PC-9 (cell line): Measurements from ENCODE around the gene COL20A1. TPM values are rescaled to one million over a fixed set of nuclear protein-coding genes. Genes with fewer than 3 reads are reported as not detected.

Experiments
- BruUV-seq: library from RNA; stranded (reverse); fragments of 400-500 nt; replicated peaks from 2 replicates; lab custom pipeline; 2021; lab: Mats Ljungman, UMichigan
- CTCF ChIA-PET: fragments of 300-600 bp; sonication (Branson Sonifier 250); formaldehyde crosslinking; loops from one replicate; lab custom pipeline; 2022; ENCODE audit warnings: antibody characterized with exemption; lab: Charles Lee
- POLR2A ChIA-PET: fragments of 300-600 bp; sonication (Branson Sonifier 250); formaldehyde crosslinking; loops from one replicate; lab custom pipeline; 2022; ENCODE audit warnings: antibody characterized with exemption; ENCODE audit not compliant: unreplicated experiment; lab: Charles Lee
- DNase-seq, 2 experiments: peaks; one replicate each; pipeline versions ENCODE4 v3.0.0 to v3.0.0-alpha.2; 2015 to 2022; ENCODE audit warnings: mixed read lengths in 1 of 2
- H2AFZ ChIP-seq: fragments of 200-600 bp; sonication (generic); 2 replicates; pipeline ENCODE4 v1.8.1; 2017; ENCODE audit warnings: antibody characterized with exemption
- H3F3A ChIP-seq: fragments of 200-600 bp; sonication (generic); 2 replicates; pipeline ENCODE4 v1.8.1; 2017; ENCODE audit warnings: antibody characterized with exemption, mild to moderate bottlenecking, low read depth; ENCODE audit not compliant: insufficient read depth
- H3K27ac ChIP-seq: fragments of 200-600 bp; sonication (generic); 2 replicates; pipeline ENCODE4 v1.6.1; 2016; ENCODE audit warnings: mixed run types
- H3K27me3 ChIP-seq: fragments of 200-600 bp; sonication (generic); 2 replicates; pipeline ENCODE4 v1.6.1; 2016; ENCODE audit warnings: low read depth, mixed run types; ENCODE audit not compliant: insufficient read depth
- H3K36me3 ChIP-seq: fragments of 200-600 bp; sonication (generic); 2 replicates; pipeline ENCODE4 v1.6.1; 2016; ENCODE audit warnings: low read depth, mixed run types
- H3K4me1 ChIP-seq: fragments of 200-600 bp; sonication (generic); replicated peaks from 2 replicates; pipeline ENCODE4 v1.6.1; 2016; ENCODE audit warnings: mixed run types; ENCODE audit not compliant: insufficient read depth
- H3K4me2 ChIP-seq: fragments of 200-600 bp; sonication (generic); 2 replicates; pipeline ENCODE4 v1.6.1; 2017; ENCODE audit warnings: mixed run types
- H3K4me3 ChIP-seq: fragments of 200-600 bp; sonication (generic); 2 replicates; pipeline ENCODE4 v1.6.1; 2016; ENCODE audit warnings: mixed run types
- H3K79me2 ChIP-seq: fragments of 200-600 bp; sonication (generic); 2 replicates; pipeline ENCODE4 v1.6.1; 2017; ENCODE audit warnings: low read depth, mixed run types
- H3K9me2 ChIP-seq: fragments of 200-600 bp; sonication (generic); 2 replicates; pipeline ENCODE4 v1.8.1; 2017; ENCODE audit warnings: mild to moderate bottlenecking; ENCODE audit not compliant: insufficient read depth
- H3K9me3 ChIP-seq: fragments of 200-600 bp; sonication (generic); 2 replicates; pipeline ENCODE4 v1.8.1; 2016; ENCODE audit warnings: low read depth; ENCODE audit not compliant: insufficient read depth
- H4K20me1 ChIP-seq: fragments of 200-600 bp; sonication (generic); 2 replicates; pipeline ENCODE4 v1.8.1; 2017; ENCODE audit not compliant: insufficient read depth
- EZH2 ChIP-seq: fragments of 200-600 bp; sonication (generic); IDR thresholded peaks from 2 replicates; pipeline ENCODE4 v1.8.0; 2017; ENCODE audit warnings: antibody characterized with exemption, low read depth
- intact Hi-C: fragments of 100-400 bp; cut with micrococcal nuclease; formaldehyde crosslinking; loops from one replicate; pipeline ENCODE4 v1.10.0; 2022; ENCODE audit not compliant: unreplicated experiment
- total RNA-seq: library from RNA; stranded (reverse); gene quantifications from 2 replicates; pipeline ENCODE4 v1.2.3, GENCODE V29; 2021
- TF ChIP-seq, protein P1 (sequence below): fragments of 200-600 bp; sonication (generic); conservative IDR thresholded peaks from 2 replicates; pipeline ENCODE4 v1.6.1; 2017; ENCODE audit warnings: mixed run types, antibody characterized with exemption, mild to moderate bottlenecking, moderate library complexity

COL20A1 gene
- total RNA-seq, 1 experiment from 2014 or later: not detected

DNA sequence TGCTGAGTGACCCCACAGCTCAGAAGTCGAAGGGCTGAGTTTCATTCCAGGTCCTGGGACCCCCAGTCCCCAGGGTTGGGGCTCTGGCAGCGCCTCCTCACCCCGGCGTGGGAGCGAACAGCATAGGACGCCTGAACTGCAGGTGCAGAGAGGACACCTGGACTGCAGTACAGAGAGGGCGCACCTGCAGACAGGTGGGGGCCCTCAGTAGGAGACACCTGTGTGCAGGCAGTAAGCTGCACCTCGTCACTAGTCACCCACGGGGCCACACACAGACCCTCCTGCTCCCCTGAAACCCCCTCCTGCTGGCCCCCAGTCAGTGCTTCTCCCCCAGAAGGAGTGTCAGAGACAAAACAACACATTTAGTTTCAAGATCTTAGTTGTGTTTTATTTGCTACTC, 30.1 kb upstream of the COL20A1 start:
- TF ChIP-seq, protein P1, sequence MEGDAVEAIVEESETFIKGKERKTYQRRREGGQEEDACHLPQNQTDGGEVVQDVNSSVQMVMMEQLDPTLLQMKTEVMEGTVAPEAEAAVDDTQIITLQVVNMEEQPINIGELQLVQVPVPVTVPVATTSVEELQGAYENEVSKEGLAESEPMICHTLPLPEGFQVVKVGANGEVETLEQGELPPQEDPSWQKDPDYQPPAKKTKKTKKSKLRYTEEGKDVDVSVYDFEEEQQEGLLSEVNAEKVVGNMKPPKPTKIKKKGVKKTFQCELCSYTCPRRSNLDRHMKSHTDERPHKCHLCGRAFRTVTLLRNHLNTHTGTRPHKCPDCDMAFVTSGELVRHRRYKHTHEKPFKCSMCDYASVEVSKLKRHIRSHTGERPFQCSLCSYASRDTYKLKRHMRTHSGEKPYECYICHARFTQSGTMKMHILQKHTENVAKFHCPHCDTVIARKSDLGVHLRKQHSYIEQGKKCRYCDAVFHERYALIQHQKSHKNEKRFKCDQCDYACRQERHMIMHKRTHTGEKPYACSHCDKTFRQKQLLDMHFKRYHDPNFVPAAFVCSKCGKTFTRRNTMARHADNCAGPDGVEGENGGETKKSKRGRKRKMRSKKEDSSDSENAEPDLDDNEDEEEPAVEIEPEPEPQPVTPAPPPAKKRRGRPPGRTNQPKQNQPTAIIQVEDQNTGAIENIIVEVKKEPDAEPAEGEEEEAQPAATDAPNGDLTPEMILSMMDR: no peak
- TF ChIP-seq EZH2: no peak
- H3K9me3 ChIP-seq: no peaks in the 10 kb centered on the region
- H3K4me2 ChIP-seq: no peak overlapping the region
- H3K79me2 ChIP-seq: no peaks in the 10 kb centered on the region
- no peak overlapping the region for H2AFZ ChIP-seq
- H3K9me2 ChIP-seq: no peaks in the 10 kb centered on the region
- H3K27ac ChIP-seq: no peak overlapping the region
- CTCF ChIA-PET: no interaction called here
- H3K27me3 ChIP-seq: peaks cover 81% of the 10 kb centered on the region
- DNase-seq: no peak
- POLR2A ChIA-PET: no interaction called here
- H3K4me1 ChIP-seq: no peaks in the 10 kb centered on the region
- no peaks in the 10 kb centered on the region for H3F3A ChIP-seq
- no peaks in the 10 kb centered on the region for H4K20me1 ChIP-seq
- no peaks in the 10 kb centered on the region for H3K36me3 ChIP-seq
- no TSS peak for BruUV-seq
- intact Hi-C loops: no loop called here
- H3K4me3 ChIP-seq: no peak overlapping the region

DNA sequence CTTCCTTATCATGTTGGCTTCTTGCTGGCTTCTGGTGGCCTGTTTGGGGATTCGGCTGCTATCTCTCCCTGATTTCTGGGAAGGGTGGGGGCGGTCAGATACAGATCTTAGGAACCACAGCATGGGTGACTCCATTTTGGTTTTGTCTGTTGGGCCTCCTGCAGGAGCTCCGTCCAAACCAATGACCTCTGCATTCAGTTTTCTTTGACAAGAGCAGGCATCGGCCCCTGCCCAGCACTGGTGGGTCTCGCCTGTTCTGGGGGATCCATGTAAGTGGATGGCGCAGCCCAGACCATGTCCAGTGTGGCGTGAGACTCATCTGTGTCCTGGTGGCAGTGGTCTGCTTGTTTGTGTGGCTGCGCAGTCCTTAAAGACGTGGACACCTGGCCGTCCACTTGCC, 29.0 kb upstream of the COL20A1 start:
- H2AFZ ChIP-seq: no peak overlapping the region
- DNase-seq: no peak

DNA sequence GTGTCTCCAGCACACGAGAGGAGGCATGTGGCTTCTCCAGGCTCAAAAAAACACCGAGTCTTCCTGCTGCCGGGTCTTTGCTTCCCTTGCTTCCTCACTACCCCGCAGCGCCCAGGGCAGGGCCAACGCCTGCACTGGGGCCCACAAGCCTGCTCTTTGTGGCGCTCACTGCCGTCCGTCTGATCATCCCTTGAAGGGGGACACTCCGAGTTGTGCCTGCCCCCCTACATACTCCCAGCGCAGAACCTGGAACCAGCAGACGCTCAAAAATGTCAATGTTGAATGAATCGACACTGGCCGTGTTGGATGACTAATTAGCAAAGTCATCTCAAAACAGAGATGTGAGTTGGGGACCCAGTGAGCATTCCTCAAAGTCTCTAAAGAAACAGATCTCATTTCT, 28.5 kb upstream of the COL20A1 start:
- ChIA-PET POLR2A (interaction anchor here (0.7 kb wide), 1 partner anchor 41 kb away, joined by 5 read pairs; no protein-coding TSS in a partner anchor), CTCF (no interaction called here)
- no peaks in the 10 kb centered on the region for H3K9me2 ChIP-seq
- BruUV-seq: no TSS peak
- H3K4me1 ChIP-seq: no peaks in the 10 kb centered on the region
- no peaks in the 10 kb centered on the region for H3K36me3 ChIP-seq
- no peak overlapping the region for H2AFZ ChIP-seq
- H3K27ac ChIP-seq: no peak overlapping the region
- H3K4me3 ChIP-seq: no peak overlapping the region
- no peak for TF ChIP-seq EZH2
- TF ChIP-seq, protein P1: no peak
- H3F3A ChIP-seq: no peaks in the 10 kb centered on the region
- no peaks in the 10 kb centered on the region for H3K9me3 ChIP-seq
- intact Hi-C loops: no loop called here
- H4K20me1 ChIP-seq: no peaks in the 10 kb centered on the region
- H3K4me2 ChIP-seq: no peak overlapping the region
- peaks cover 64% of the 10 kb centered on the region for H3K27me3 ChIP-seq
- DNase-seq: no peak
- no peaks in the 10 kb centered on the region for H3K79me2 ChIP-seq

More for the DNA sequence above, 29.0 kb upstream of the COL20A1 start:
- Histone ChIP-seq H3F3A (no peaks in the 10 kb centered on the region), H3K36me3 (no peaks in the 10 kb centered on the region), H3K79me2 (no peaks in the 10 kb centered on the region), H3K27me3 (peaks cover 69% of the 10 kb centered on the region), H4K20me1 (no peaks in the 10 kb centered on the region), H3K9me2 (no peaks in the 10 kb centered on the region), H3K4me2 (no peak overlapping the region), H3K4me1 (no peaks in the 10 kb centered on the region), H3K27ac (no peak overlapping the region), H3K9me3 (no peaks in the 10 kb centered on the region), H3K4me3 (no peak overlapping the region)
- POLR2A ChIA-PET: no interaction called here
- no peak for TF ChIP-seq EZH2
- TF ChIP-seq, protein P1: no peak
- BruUV-seq: no TSS peak
- intact Hi-C loops: no loop called here
- CTCF ChIA-PET: no interaction called here
